Dendritic cell treated with granulocyte-macrophage colony-stimulating factor and Interleukin-4, amounts not matched to agents 40 ng/mL and 50 ng/mL, for 4 days (primary cell): ENCODE data around the gene METTL9.
"Not testable (repeated sequence)": the region's sequence is repeated elsewhere in the genome, so short reads cannot be mapped to it uniquely, and the experiment has no call there.

Experiments
- H3K27ac Mint-ChIP-seq: one replicate; pipeline ENCODE4 v1.8.0; 2022; ENCODE audit warnings: mild to moderate bottlenecking, mixed read lengths
- H3K27me3 Mint-ChIP-seq: one replicate; pipeline ENCODE4 v1.8.0; 2022; ENCODE audit warnings: mild to moderate bottlenecking, mixed read lengths
- H3K36me3 Mint-ChIP-seq: one replicate; pipeline ENCODE4 v1.8.0; 2022; ENCODE audit warnings: low read depth, mixed read lengths
- H3K4me1 Mint-ChIP-seq: one replicate; pipeline ENCODE4 v1.8.0; 2022; ENCODE audit warnings: low read depth, mixed read lengths
- H3K4me3 Mint-ChIP-seq: one replicate; pipeline ENCODE4 v1.8.0; 2022; ENCODE audit warnings: mild to moderate bottlenecking, moderate library complexity, mixed read lengths
- H3K9me3 Mint-ChIP-seq: one replicate; pipeline ENCODE4 v1.8.0; 2022; ENCODE audit warnings: mixed read lengths
- intact Hi-C: fragments of 100-400 bp; cut with micrococcal nuclease; formaldehyde crosslinking; loops from one replicate; pipeline ENCODE4 v1.15.0; 2022

METTL9 gene

DNA sequence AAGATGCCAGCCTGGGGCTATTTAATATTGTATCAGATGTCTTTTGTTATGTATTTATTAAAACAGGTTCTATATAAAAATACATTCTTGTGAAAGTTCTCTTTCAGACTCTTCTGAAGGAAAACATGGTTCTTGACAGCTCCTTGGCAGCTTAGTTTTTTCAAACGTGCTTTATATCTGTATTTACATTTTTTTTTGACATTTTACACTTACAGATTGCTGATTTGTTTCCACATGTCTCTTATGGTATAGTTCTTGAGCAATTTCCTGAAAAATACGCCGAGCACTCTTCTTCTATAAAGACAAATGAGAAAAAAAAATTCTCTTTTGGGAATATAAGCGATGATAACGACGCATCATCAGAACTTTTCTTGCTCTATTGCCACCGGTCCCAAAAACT is 43.5 kb downstream of the METTL9 start:
- Mint-ChIP-seq H3K27me3 (no peaks in the 10 kb centered on the region), H3K36me3 (peaks cover 75% of the 10 kb centered on the region), H3K4me3 (no peak overlapping the region), H3K4me1 (peaks cover 52% of the 10 kb centered on the region), H3K27ac (no peak overlapping the region), H3K9me3 (no peaks in the 10 kb centered on the region)
- intact Hi-C loops: loop anchor here (5.0 kb wide), 1 partner anchor 36 kb away; no protein-coding TSS in a partner anchor

GRCh38 chr16:21643785-21644184 is 44.4 kb downstream of the METTL9 start:
- H3K9me3 Mint-ChIP-seq: no peaks in the 10 kb centered on the region
- peaks cover 77% of the 10 kb centered on the region for H3K36me3 Mint-ChIP-seq
- peak overlapping the region; percentile 6 for H3K4me3 Mint-ChIP-seq
- H3K27ac Mint-ChIP-seq: no peak overlapping the region
- intact Hi-C loops: loop anchor here (5.0 kb wide), 1 partner anchor 36 kb away; no protein-coding TSS in a partner anchor
- H3K4me1 Mint-ChIP-seq: peaks cover 52% of the 10 kb centered on the region
- no peaks in the 10 kb centered on the region for H3K27me3 Mint-ChIP-seq

DNA sequence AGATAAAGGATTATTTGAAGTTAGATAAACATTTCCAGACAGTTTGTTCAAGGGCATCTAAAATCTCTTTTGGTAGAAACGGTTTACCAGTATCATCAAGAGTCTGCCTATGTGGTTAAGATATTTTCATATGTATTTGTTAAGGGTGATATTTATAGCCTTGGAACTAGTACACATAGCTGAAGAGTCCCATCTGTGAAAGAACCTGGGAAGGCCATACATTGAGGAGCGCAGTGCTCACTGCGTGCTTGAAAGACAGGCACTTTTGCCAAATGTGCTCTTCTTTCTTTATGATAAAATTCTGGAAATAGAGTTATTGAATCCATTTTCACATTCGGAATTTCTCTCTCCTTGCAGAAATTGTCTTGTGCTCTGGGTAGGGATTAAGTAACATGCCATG is 45.3 kb downstream of the METTL9 start:
- no peaks in the 10 kb centered on the region for H3K9me3 Mint-ChIP-seq
- H3K27ac Mint-ChIP-seq: peak overlapping the region; percentile 85
- H3K4me1 Mint-ChIP-seq: peaks cover 57% of the 10 kb centered on the region
- H3K36me3 Mint-ChIP-seq: peaks cover 86% of the 10 kb centered on the region
- no peaks in the 10 kb centered on the region for H3K27me3 Mint-ChIP-seq
- peak overlapping the region; percentile 68 for H3K4me3 Mint-ChIP-seq
- intact Hi-C loops: loop anchor here (5.0 kb wide), 1 partner anchor 37 kb away; no protein-coding TSS in a partner anchor

- H3K27me3 Mint-ChIP-seq: no peaks in the 10 kb centered on the region
- H3K36me3 Mint-ChIP-seq: peaks cover 93% of the 10 kb centered on the region
These were observed 45.9 kb downstream of the METTL9 start for GRCh38 chr16:21645261-21645721.

DNA sequence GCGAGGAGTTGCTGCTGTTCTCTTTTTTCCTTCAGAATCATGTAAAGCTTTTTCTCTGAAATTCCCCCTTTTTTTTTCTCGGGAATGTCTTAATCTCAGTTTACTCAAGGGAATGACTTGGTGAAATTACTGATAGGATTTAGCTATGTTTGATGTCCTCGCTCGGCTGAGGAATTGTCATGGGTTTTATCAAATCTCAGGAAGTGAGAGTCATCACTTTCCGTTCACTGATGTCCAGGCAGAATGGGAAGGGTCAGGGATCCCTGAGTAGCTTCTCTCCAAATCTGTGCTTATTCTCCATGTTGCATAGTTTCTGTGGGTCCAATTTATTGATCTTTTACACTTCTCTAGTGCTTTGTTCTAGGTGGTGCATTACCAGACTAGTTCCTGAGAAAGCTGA is 46.7 kb downstream of the METTL9 start:
- H3K27ac Mint-ChIP-seq: peak overlapping the region; percentile 85
- no peaks in the 10 kb centered on the region for H3K27me3 Mint-ChIP-seq
- intact Hi-C loops: no loop called here
- H3K36me3 Mint-ChIP-seq: peaks cover 91% of the 10 kb centered on the region
- H3K4me1 Mint-ChIP-seq: peaks cover 57% of the 10 kb centered on the region
- peak overlapping the region; percentile 34 for H3K4me3 Mint-ChIP-seq
- no peaks in the 10 kb centered on the region for H3K9me3 Mint-ChIP-seq

More at GRCh38 chr16:21645261-21645721, 45.9 kb downstream of the METTL9 start:
- Mint-ChIP-seq H3K4me1 (peaks cover 57% of the 10 kb centered on the region), H3K9me3 (no peaks in the 10 kb centered on the region), H3K27ac (peak overlapping the region; percentile 85), H3K4me3 (peak overlapping the region; percentile 68)
- intact Hi-C loops: no loop called here

- peak overlapping the region; percentile 85 for H3K27ac Mint-ChIP-seq
- peak overlapping the region; percentile 46 for H3K4me3 Mint-ChIP-seq
- H3K4me1 Mint-ChIP-seq: peaks cover 57% of the 10 kb centered on the region
- intact Hi-C loops: no loop called here
- H3K36me3 Mint-ChIP-seq: peaks cover 90% of the 10 kb centered on the region
- H3K9me3 Mint-ChIP-seq: no peaks in the 10 kb centered on the region
- no peaks in the 10 kb centered on the region for H3K27me3 Mint-ChIP-seq
These were observed 47.6 kb downstream of the METTL9 start for GRCh38 chr16:21646721-21647561.

DNA sequence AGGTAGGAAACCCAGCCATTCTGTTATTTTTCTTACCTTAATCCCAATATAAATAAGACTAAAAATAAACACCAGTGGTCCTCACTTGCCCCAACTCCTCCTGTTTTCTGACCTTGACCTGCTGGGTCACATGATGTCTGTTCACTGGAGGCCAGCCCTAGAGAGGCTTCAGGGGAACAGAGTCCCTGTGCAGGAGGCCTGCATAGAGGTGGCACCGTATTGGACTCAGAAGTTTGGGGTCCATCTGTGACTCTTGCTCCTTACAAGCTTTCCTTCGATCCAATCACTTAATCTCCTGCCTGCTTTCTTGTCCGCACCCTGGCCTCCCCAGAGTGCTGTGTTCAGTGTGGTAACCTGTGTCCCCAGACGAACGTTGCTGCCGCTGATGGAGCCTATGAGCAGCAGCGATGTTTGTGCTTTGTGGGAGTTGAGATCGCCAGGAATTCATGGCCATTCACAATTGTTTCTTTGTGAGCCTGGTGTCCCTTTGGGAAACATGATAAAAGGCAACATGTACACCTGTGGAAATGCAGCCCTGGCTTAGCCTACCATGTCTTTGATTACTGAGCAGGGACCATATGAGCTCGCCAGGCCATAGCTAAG is 48.3 kb downstream of the METTL9 start:
- H3K36me3 Mint-ChIP-seq: peaks cover 84% of the 10 kb centered on the region
- H3K27me3 Mint-ChIP-seq: no peaks in the 10 kb centered on the region
- H3K4me3 Mint-ChIP-seq: peak overlapping the region; percentile 50
- peak overlapping the region; percentile 85 for H3K27ac Mint-ChIP-seq
- H3K4me1 Mint-ChIP-seq: peaks cover 61% of the 10 kb centered on the region
- no peaks in the 10 kb centered on the region for H3K9me3 Mint-ChIP-seq
- intact Hi-C loops: no loop called here

GRCh38 chr16:21649826-21650406 is 50.5 kb downstream of the METTL9 start:
- not testable (repeated sequence) for H3K27me3 Mint-ChIP-seq, H3K9me3 Mint-ChIP-seq
- Mint-ChIP-seq H3K27ac (peak overlapping the region; percentile 85), H3K4me3 (peak overlapping the region; percentile 83), H3K36me3 (peaks cover 64% of the 10 kb centered on the region), H3K4me1 (peaks cover 70% of the 10 kb centered on the region)
- intact Hi-C loops: loop anchor here (2.0 kb wide), 1 partner anchor 51 kb away; the partner anchor contains the start of gene METTL9

DNA sequence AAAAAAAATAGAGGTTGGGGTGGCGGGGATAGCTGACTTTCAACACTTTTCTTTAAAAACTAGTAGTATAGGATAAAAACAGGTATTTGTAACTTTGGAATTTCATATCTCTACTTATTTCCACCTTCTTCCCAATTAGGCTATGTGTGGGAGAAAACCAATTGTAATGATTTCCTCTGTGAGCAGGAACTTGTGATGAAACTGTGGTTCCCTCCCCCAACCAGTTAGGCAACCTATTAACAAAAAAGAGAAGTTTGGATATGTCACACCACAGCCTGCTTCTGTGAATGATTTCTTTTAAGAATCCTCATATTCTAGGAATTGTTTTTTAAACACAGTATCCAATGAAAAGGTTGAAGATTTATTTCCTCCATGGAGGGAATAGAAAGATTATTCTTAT is 51.1 kb downstream of the METTL9 start:
- Mint-ChIP-seq H3K4me1 (peaks cover 70% of the 10 kb centered on the region), H3K4me3 (peak overlapping the region; percentile 83), H3K36me3 (peaks cover 66% of the 10 kb centered on the region), H3K9me3 (no peaks in the 10 kb centered on the region), H3K27me3 (no peaks in the 10 kb centered on the region), H3K27ac (peak overlapping the region; percentile 85)
- intact Hi-C loops: loop anchor here (2.0 kb wide), 1 partner anchor 52 kb away; the partner anchor contains the start of gene METTL9

- H3K27ac Mint-ChIP-seq: peak overlapping the region; percentile 85
- H3K4me3 Mint-ChIP-seq: peak overlapping the region; percentile 83
- peaks cover 68% of the 10 kb centered on the region for H3K4me1 Mint-ChIP-seq
- H3K9me3 Mint-ChIP-seq: no peaks in the 10 kb centered on the region
- H3K27me3 Mint-ChIP-seq: no peaks in the 10 kb centered on the region
- intact Hi-C loops: loop anchor here (2.0 kb wide), 1 partner anchor 53 kb away; the partner anchor contains the start of gene METTL9
- peaks cover 68% of the 10 kb centered on the region for H3K36me3 Mint-ChIP-seq
These were observed 52.1 kb downstream of the METTL9 start for GRCh38 chr16:21651515-21651914.

- Mint-ChIP-seq H3K27me3 (no peaks in the 10 kb centered on the region), H3K4me3 (peak within 1 kb of the TSS; percentile 83), H3K27ac (peak within 1 kb of the TSS; percentile 85), H3K9me3 (no peaks in the 10 kb centered on the region), H3K4me1 (peaks cover 68% of the 10 kb centered on the region), H3K36me3 (peaks cover 59% of the 10 kb centered on the region)
- intact Hi-C loops: no loop called here
These were observed 53.1 kb downstream of the METTL9 start, which contains the start of gene IGSF6 for GRCh38 chr16:21652453-21652852. IGSF6 (minus strand) TSS chr16:21652608; CDS start chr16:21652598, 10 bp downstream.

GRCh38 chr16:21653571-21653970 is 54.2 kb downstream of the METTL9 start:
- Mint-ChIP-seq H3K4me1 (peaks cover 67% of the 10 kb centered on the region), H3K27ac (peak overlapping the region; percentile 85)
- intact Hi-C loops: no loop called here

DNA sequence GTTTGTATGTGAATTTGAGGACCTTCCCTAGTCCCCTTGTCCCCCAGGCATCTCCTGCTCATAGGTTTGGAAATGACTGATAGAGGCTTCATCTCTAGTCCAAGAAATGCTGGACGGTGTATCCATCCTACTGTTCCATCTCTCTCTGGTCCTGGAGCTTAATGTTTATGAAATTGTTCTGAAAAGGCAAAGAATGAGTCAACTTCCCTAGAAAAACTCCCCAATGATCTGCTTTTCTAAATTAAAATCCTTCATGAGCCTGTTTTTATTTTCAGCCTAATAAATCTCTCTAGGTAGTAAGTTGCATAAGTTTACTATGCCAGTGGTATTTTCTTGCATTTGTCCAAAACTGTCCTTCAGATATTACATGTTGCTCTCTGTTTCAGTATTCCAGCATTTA is 55.1 kb downstream of the METTL9 start:
- Mint-ChIP-seq H3K27ac (peak overlapping the region; percentile 85), H3K36me3 (peaks cover 39% of the 10 kb centered on the region), H3K4me3 (peak overlapping the region; percentile 78), H3K4me1 (peaks cover 68% of the 10 kb centered on the region), H3K27me3 (no peaks in the 10 kb centered on the region), H3K9me3 (no peaks in the 10 kb centered on the region)
- intact Hi-C loops: no loop called here

More at GRCh38 chr16:21653571-21653970, 54.2 kb downstream of the METTL9 start:
- peaks cover 48% of the 10 kb centered on the region for H3K36me3 Mint-ChIP-seq
- no peaks in the 10 kb centered on the region for H3K9me3 Mint-ChIP-seq
- H3K27me3 Mint-ChIP-seq: no peaks in the 10 kb centered on the region
- H3K4me3 Mint-ChIP-seq: peak overlapping the region; percentile 78
